DMS79 (cell line): Measurements from ENCODE around the gene RPS29.

Experiments used
- DNase-seq: peaks from one replicate; lab custom pipeline; 2025; lab: John Stamatoyannopoulos, UW

RPS29 gene

DNA sequence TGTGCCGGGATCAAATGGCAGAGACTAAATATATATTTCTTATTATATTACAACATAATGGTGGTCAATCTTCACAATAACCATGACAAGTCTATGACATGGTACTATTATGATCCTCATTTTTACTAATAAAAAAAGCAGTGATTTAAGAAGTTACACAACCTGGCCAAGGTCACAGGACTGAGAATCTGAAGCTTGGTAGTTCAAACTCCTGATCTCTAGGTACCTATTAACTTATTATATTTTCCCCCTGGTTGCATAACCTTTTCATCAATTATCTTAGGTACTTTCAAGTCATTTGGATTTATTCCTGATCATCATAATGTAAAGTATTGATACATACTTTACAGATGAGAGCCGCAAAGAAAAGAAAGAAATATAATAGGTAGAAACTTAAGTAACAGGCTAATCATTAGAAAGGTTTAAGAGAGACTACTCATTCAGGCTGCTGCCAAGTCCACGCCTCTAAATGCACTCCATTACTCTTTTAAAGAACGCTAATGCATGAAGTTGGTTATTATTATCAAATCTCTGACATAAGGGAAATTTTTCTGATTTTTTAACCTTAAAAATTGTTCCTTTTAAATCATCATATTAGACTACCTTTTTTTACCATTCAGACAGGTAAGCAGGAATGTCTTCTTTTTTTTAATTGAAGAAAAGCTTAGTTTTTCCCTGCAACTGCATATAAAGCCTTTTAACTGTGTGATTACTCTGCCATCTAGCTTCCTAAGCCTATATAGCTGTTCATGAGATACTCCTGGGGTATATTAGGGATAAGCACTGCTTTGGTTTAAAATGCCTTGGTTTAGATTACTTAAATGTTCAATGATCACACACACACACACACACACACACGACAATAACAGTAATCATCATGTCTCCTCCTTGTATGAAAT lies 35.6 kb downstream of the RPS29 start:
- no peak for DNase-seq

DNA sequence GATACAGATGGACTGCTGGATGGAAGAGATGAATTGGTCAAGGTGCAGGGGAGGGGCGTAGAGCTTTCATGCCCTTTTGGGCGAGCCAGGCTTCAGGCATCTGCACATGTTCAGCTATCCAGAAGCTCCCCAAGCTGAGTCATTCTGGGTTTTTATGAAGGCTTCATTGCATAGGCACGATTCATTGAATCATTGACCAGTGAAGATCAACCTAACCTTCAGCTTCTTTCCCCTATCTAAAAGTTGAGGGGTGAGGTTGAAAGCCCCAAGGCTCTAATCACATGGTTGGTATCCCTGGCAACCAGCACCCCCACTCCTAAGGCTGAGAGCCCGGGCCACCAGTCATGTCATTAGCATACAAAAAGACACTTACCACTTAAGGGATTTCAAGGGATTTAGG lies 36.3 kb downstream of the RPS29 start:
- no peak for DNase-seq

DNA sequence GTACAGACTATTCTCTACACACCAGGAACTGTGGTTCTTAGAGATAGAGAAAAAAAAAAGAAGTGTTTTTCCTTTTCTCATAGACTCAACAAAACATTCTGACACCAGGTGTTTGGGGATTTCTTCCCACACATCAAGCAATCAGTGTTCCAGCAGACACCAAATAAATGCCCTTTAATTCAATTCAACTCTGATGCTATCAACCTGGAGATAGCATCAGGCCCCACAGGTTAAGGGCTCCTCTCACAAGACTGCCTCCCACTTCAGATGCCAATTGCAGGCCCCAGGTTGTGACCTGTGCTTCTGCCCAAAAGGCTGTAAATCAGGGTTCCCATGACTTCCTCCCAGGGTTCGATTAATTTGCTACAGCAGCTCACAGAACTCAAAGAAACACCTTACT lies 36.7 kb downstream of the RPS29 start:
- DNase-seq, result no peak

GRCh38 chr14:49546766-49547165 lies 39.4 kb downstream of the RPS29 start:
- DNase-seq, result no peak

DNA sequence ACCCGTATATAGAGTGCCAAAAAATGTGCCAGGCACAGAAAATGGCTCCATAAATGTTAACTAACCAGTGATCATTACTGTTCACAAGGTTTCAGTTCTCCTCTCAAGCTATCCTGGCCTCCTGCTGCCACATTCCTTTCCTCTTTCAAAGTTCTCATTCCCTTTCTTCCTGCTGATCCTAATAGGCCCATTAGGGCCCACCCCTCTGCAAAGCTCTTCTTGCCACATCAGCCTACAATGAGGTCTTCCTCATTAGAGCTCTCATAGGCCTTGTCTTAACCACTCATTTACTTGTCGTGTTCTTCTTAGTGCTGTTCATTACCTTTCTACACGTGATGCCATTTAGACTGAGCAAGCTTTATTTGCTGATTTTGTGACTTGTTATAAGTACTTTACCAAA lies 40.5 kb downstream of the RPS29 start:
- DNase-seq, result no peak

- DNase-seq, result no peak
Observed at GRCh38 chr14:49545071-49545470, 41.1 kb downstream of the RPS29 start.

GRCh38 chr14:49541049-49541448 lies 45.1 kb downstream of the RPS29 start:
- no peak for DNase-seq

DNA sequence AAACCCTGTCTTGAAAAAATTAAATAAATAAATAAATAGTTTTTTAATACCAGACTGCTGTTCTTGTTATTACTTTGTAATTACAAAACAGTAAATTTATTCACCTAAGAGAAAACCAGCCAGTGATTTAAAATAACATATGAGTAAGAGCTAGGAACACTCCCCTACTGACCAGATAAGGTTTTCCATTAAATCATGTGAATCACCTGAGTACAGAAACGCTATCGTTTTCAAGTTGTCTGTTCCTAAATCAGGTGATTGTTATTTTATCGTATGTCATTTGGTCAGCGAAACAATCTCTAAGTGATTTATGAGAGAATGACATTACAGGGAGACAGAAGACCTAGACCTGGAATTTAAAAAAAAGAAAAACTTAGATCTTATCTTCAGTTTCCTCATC lies 47.3 kb downstream of the RPS29 start:
- DNase-seq, result no peak
